Tibial nerve (tissue), 4 donors: ENCODE measurements around the gene P4HA1. TPM values are rescaled to one million over a fixed set of nuclear protein-coding genes. Genes with fewer than 3 reads are reported as not detected.
"Not testable (repeated sequence)": the region's sequence is repeated elsewhere in the genome, so short reads cannot be mapped to it uniquely, and the experiment has no call there.

Experiments
- DNase-seq, 2 donors: peaks; one replicate each; pipeline ENCODE4 v3.0.0-alpha.2; 2019; ENCODE audit warnings: low spot score in 2 of 2
- H3K27ac ChIP-seq, 4 donors: fragments of 200-600 bp; sonication (generic) in 3 of 4; one replicate each; pipeline ENCODE4 v1.5.1; 2017 to 2019; ENCODE audit warnings: mild to moderate bottlenecking in 1 of 4
- H3K27me3 ChIP-seq, 2 donors: fragments of 200-600 bp; sonication (generic) in 1 of 2; one replicate each; pipeline versions ENCODE4 v1.5.1 to v1.6.0; 2017 to 2019
- H3K36me3 ChIP-seq, 3 donors: fragments of 200-600 bp; sonication (generic); one replicate each; pipeline ENCODE4 v1.5.1; 2018 to 2019
- H3K4me1 ChIP-seq, 4 donors: fragments of 200-600 bp; sonication (generic) in 3 of 4; one replicate each; pipeline ENCODE4 v1.5.1; 2017 to 2019
- H3K4me3 ChIP-seq, 4 donors: fragments of 200-600 bp; sonication (generic) in 3 of 4; one replicate each; pipeline ENCODE4 v1.5.1; 2017 to 2019; ENCODE audit warnings: mild to moderate bottlenecking in 1 of 4, moderate library complexity in 1 of 4
- H3K9me3 ChIP-seq, 4 donors: fragments of 200-600 bp; sonication (generic) in 3 of 4; one replicate each; pipeline ENCODE4 v1.5.1; 2017 to 2019
- EP300 ChIP-seq, 2 donors: sonication (generic); formaldehyde crosslinking; IDR thresholded peaks; one replicate each; pipeline ENCODE4 v1.6.1; 2017; ENCODE audit warnings: antibody characterized with exemption in 2 of 2, mild to moderate bottlenecking in 1 of 2
- POLR2A ChIP-seq, 2 donors: fragments of 450-650 bp; IDR thresholded peaks; one replicate each; pipeline ENCODE4 v1.6.1; 2017; ENCODE audit warnings: antibody characterized with exemption in 2 of 2, mild to moderate bottlenecking in 2 of 2, moderate library complexity in 2 of 2
- WGBS, 2 donors: methylation state at CpG; one replicate each; pipeline ENCODE4 v1.1.5; 2018; 5-methylcytosine and 5-hydroxymethylcytosine counted together
- total RNA-seq, 4 donors: library from RNA; depleted of rRNA; stranded (reverse); fragments of >200 nt; gene quantifications; one replicate each; pipeline ENCODE4 v1.1.0, GENCODE V29; 2016
- TF ChIP-seq, protein P1 (sequence below), 5 experiments: fragments of 200-600 bp in 3 of 5; fragments of 450-650 bp in 2 of 5; sonication (generic) in 3 of 5; IDR thresholded peaks; one replicate each; pipeline ENCODE4 v1.5.1; 2016 to 2019; ENCODE audit warnings: antibody characterized with exemption in 5 of 5, mild to moderate bottlenecking in 3 of 5, moderate library complexity in 2 of 5

P4HA1 gene
- total RNA-seq, 4 donors from 2014 or later: 24.9 to 40.0 (median 30.1) TPM

- DNase-seq: no peak
- H3K36me3 ChIP-seq: peaks cover 0 to 13% (median 0%) of the 10 kb centered on the region in 3 donors
- H3K9me3 ChIP-seq: peaks cover 0 to 32% (median 0%) of the 10 kb centered on the region in 4 donors
- H3K27ac ChIP-seq: no peak overlapping the region
- WGBS, 2 donors: 95 to 96% methylated on average over 2 of the region's 2 CpGs
- H3K4me3 ChIP-seq: no peak overlapping the region
- H3K27me3 ChIP-seq: no peaks in the 10 kb centered on the region
- H3K4me1 ChIP-seq: no peaks in the 10 kb centered on the region
- TF ChIP-seq, protein P1, sequence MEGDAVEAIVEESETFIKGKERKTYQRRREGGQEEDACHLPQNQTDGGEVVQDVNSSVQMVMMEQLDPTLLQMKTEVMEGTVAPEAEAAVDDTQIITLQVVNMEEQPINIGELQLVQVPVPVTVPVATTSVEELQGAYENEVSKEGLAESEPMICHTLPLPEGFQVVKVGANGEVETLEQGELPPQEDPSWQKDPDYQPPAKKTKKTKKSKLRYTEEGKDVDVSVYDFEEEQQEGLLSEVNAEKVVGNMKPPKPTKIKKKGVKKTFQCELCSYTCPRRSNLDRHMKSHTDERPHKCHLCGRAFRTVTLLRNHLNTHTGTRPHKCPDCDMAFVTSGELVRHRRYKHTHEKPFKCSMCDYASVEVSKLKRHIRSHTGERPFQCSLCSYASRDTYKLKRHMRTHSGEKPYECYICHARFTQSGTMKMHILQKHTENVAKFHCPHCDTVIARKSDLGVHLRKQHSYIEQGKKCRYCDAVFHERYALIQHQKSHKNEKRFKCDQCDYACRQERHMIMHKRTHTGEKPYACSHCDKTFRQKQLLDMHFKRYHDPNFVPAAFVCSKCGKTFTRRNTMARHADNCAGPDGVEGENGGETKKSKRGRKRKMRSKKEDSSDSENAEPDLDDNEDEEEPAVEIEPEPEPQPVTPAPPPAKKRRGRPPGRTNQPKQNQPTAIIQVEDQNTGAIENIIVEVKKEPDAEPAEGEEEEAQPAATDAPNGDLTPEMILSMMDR (IDR thresholded peaks at IDR 0.05): no peak
Observed at GRCh38 chr10:72997099-72997498, 99.6 kb downstream of the P4HA1 start.

GRCh38 chr10:72995459-72995858 is 101.2 kb downstream of the P4HA1 start:
- H3K4me3 ChIP-seq, DNase-seq: not testable (repeated sequence)

DNA sequence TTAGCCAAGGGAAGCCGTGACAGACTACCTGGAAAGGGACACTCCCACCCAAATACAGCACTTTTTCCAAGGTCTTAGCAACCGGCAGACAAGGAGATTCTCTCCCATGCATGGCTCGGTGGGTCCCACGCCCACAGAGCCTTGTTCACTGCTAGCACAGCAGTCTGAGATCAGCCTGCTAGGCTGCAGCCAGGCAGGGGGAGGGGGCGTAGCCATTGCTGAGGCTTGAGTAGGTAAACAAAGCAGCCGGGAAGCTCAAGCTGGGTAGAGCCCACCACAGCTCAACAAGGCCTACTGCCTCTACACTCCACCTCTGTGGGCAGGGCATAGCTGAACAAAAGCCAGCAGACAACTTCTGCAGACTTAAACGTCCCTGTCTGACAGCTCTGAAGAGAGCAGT is 106.9 kb downstream of the P4HA1 start:
- WGBS, 2 donors: 68 to 81% methylated on average over 7 of the region's 7 CpGs

More at GRCh38 chr10:72995459-72995858, 101.2 kb downstream of the P4HA1 start:
- H3K27ac ChIP-seq, H3K27me3 ChIP-seq, H3K4me1 ChIP-seq: not testable (repeated sequence)
- Histone ChIP-seq H3K9me3 (peaks cover 0 to 32% (median 0%) of the 10 kb centered on the region in 4 donors), H3K36me3 (peaks cover 0 to 18% (median 0%) of the 10 kb centered on the region in 3 donors)

DNA sequence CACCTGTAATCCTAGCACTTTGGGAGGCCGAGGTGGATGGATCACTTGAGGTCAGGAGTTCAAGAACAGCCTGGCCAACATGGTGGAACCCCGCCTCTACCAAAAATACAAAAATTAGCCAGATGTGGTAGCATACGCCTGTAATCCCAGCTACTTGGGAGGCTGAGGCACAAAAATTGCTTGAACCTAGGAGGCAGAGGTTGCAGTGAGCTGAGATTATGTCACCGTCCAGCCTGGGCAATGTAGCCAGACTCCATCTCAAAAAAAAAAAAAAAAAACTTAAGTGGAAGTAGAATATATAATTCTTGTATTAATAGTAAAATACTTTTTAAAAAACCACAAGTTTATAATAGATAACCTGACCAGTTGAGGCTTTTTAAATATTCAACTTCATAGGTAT is 112.0 kb downstream of the P4HA1 start:
- H3K27ac ChIP-seq, H3K27me3 ChIP-seq, H3K4me1 ChIP-seq, H3K4me3 ChIP-seq, DNase-seq, H3K36me3 ChIP-seq: not testable (repeated sequence)
- 85 to 96% methylated on average over 4 of the region's 4 CpGs for WGBS, 2 donors
- H3K9me3 ChIP-seq: peaks cover 0 to 24% (median 4%) of the 10 kb centered on the region in 4 donors

More for the DNA sequence above, 106.9 kb downstream of the P4HA1 start:
- H3K27ac ChIP-seq, DNase-seq, H3K27me3 ChIP-seq, H3K4me1 ChIP-seq, H3K9me3 ChIP-seq, H3K4me3 ChIP-seq: not testable (repeated sequence)
- peaks cover 0 to 26% (median 0%) of the 10 kb centered on the region in 3 donors for H3K36me3 ChIP-seq

GRCh38 chr10:72981882-72982529 is 114.7 kb downstream of the P4HA1 start:
- no peak for DNase-seq
- WGBS, 2 donors: 92 to 94% methylated on average over 2 of the region's 2 CpGs
- H3K27ac ChIP-seq: no peak overlapping the region
- no peaks in the 10 kb centered on the region for H3K27me3 ChIP-seq
- no peaks in the 10 kb centered on the region for H3K36me3 ChIP-seq
- peaks cover 0 to 51% (median 14%) of the 10 kb centered on the region in 4 donors for H3K9me3 ChIP-seq
- no peak for TF ChIP-seq EP300 (IDR thresholded peaks at IDR 0.05)
- TF ChIP-seq, protein P1 (IDR thresholded peaks at IDR 0.05): no peak
- no peak overlapping the region for H3K4me3 ChIP-seq
- H3K4me1 ChIP-seq: no peaks in the 10 kb centered on the region

GRCh38 chr10:72981028-72981881 is 115.4 kb downstream of the P4HA1 start:
- no peaks in the 10 kb centered on the region for H3K4me1 ChIP-seq
- no peak overlapping the region for H3K4me3 ChIP-seq
- no peaks in the 10 kb centered on the region for H3K36me3 ChIP-seq
- TF ChIP-seq POLR2A (IDR thresholded peaks at IDR 0.05) (no peak), EP300 (IDR thresholded peaks at IDR 0.05) (no peak)
- TF ChIP-seq, protein P1 (IDR thresholded peaks at IDR 0.05): no peak
- H3K27ac ChIP-seq: no peak overlapping the region
- DNase-seq: no peak
- 91 to 100% methylated on average over 1 to 4 of the region's 4 CpGs for WGBS, 2 donors
- H3K9me3 ChIP-seq: peaks cover 0 to 58% (median 16%) of the 10 kb centered on the region in 4 donors
- no peaks in the 10 kb centered on the region for H3K27me3 ChIP-seq
